PC-9 (cell line): ENCODE results near the gene BAD. TPM values are rescaled to one million over a fixed set of nuclear protein-coding genes. Genes with fewer than 3 reads are reported as not detected.
A peak's percentile ranks its signal among the peaks of the same experiment; 100 is the strongest.

Source experiments
- BruUV-seq: library from RNA; stranded (reverse); fragments of 400-500 nt; replicated peaks from 2 replicates; lab custom pipeline; 2021; lab: Mats Ljungman, UMichigan
- CTCF ChIA-PET: fragments of 300-600 bp; sonication (Branson Sonifier 250); formaldehyde crosslinking; loops from one replicate; lab custom pipeline; 2022; ENCODE audit warnings: antibody characterized with exemption; lab: Charles Lee
- POLR2A ChIA-PET: fragments of 300-600 bp; sonication (Branson Sonifier 250); formaldehyde crosslinking; loops from one replicate; lab custom pipeline; 2022; ENCODE audit warnings: antibody characterized with exemption; ENCODE audit not compliant: unreplicated experiment; lab: Charles Lee
- DNase-seq, 2 experiments: peaks; one replicate each; pipeline versions ENCODE4 v3.0.0 to v3.0.0-alpha.2; 2015 to 2022; ENCODE audit warnings: mixed read lengths in 1 of 2
- H2AFZ ChIP-seq: fragments of 200-600 bp; sonication (generic); 2 replicates; pipeline ENCODE4 v1.8.1; 2017; ENCODE audit warnings: antibody characterized with exemption
- H3F3A ChIP-seq: fragments of 200-600 bp; sonication (generic); 2 replicates; pipeline ENCODE4 v1.8.1; 2017; ENCODE audit warnings: antibody characterized with exemption, mild to moderate bottlenecking, low read depth; ENCODE audit not compliant: insufficient read depth
- H3K27ac ChIP-seq: fragments of 200-600 bp; sonication (generic); 2 replicates; pipeline ENCODE4 v1.6.1; 2016; ENCODE audit warnings: mixed run types
- H3K27me3 ChIP-seq: fragments of 200-600 bp; sonication (generic); 2 replicates; pipeline ENCODE4 v1.6.1; 2016; ENCODE audit warnings: low read depth, mixed run types; ENCODE audit not compliant: insufficient read depth
- H3K36me3 ChIP-seq: fragments of 200-600 bp; sonication (generic); 2 replicates; pipeline ENCODE4 v1.6.1; 2016; ENCODE audit warnings: low read depth, mixed run types
- H3K4me1 ChIP-seq: fragments of 200-600 bp; sonication (generic); replicated peaks from 2 replicates; pipeline ENCODE4 v1.6.1; 2016; ENCODE audit warnings: mixed run types; ENCODE audit not compliant: insufficient read depth
- H3K4me2 ChIP-seq: fragments of 200-600 bp; sonication (generic); 2 replicates; pipeline ENCODE4 v1.6.1; 2017; ENCODE audit warnings: mixed run types
- H3K4me3 ChIP-seq: fragments of 200-600 bp; sonication (generic); 2 replicates; pipeline ENCODE4 v1.6.1; 2016; ENCODE audit warnings: mixed run types
- H3K79me2 ChIP-seq: fragments of 200-600 bp; sonication (generic); 2 replicates; pipeline ENCODE4 v1.6.1; 2017; ENCODE audit warnings: low read depth, mixed run types
- H3K9me2 ChIP-seq: fragments of 200-600 bp; sonication (generic); 2 replicates; pipeline ENCODE4 v1.8.1; 2017; ENCODE audit warnings: mild to moderate bottlenecking; ENCODE audit not compliant: insufficient read depth
- H3K9me3 ChIP-seq: fragments of 200-600 bp; sonication (generic); 2 replicates; pipeline ENCODE4 v1.8.1; 2016; ENCODE audit warnings: low read depth; ENCODE audit not compliant: insufficient read depth
- H4K20me1 ChIP-seq: fragments of 200-600 bp; sonication (generic); 2 replicates; pipeline ENCODE4 v1.8.1; 2017; ENCODE audit not compliant: insufficient read depth
- EZH2 ChIP-seq: fragments of 200-600 bp; sonication (generic); IDR thresholded peaks from 2 replicates; pipeline ENCODE4 v1.8.0; 2017; ENCODE audit warnings: antibody characterized with exemption, low read depth
- intact Hi-C: fragments of 100-400 bp; cut with micrococcal nuclease; formaldehyde crosslinking; loops from one replicate; pipeline ENCODE4 v1.10.0; 2022; ENCODE audit not compliant: unreplicated experiment
- total RNA-seq: library from RNA; stranded (reverse); gene quantifications from 2 replicates; pipeline ENCODE4 v1.2.3, GENCODE V29; 2021
- TF ChIP-seq, protein P1 (sequence below): fragments of 200-600 bp; sonication (generic); conservative IDR thresholded peaks from 2 replicates; pipeline ENCODE4 v1.6.1; 2017; ENCODE audit warnings: mixed run types, antibody characterized with exemption, mild to moderate bottlenecking, moderate library complexity

The BAD gene
- total RNA-seq, 1 experiment from 2014 or later: 94.3 TPM

DNA sequence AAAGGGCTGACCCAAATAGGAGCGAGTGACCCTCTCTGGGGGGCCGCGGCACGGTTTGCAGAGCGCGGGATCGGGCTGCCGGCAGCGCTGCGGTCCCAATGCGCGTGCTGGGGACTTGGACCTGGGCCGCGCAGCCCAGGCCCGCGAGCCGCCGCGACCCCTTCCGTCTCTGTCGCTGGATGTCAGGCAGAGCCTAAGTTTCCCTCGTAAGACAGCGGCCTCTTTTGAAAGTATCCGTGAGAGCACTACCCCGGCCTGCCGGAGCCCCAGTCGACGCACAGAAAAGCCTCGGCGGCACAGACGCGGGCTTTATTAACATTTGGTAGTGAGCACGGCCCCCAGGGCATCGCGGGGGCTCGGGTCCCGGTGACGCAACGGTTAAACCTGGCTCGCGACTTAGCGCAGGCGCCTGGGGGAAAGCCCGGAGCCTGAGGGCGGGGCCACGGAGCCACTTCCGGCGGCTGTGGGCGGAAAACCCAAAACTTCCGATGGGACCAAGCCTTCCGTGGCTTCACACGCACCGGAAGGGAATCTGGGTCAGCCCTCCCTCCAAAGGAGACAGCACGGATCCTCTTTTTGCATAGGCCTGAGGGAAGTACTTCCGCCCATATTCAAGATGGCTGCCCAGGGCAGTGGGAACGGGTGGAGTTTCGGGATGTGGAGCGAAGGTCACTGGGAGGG, 14.8 kb downstream of the BAD start:
- H3F3A ChIP-seq: peaks cover 54% of the 10 kb centered on the region
- no peaks in the 10 kb centered on the region for H3K36me3 ChIP-seq
- H3K4me2 ChIP-seq: peak overlapping the region; percentile 91
- peak overlapping the region; percentile 89 for H3K27ac ChIP-seq
- CTCF ChIA-PET: interaction anchor here (0.5 to 1.0 kb wide), 5 partner anchors 18 to 1063 kb away, joined by 3 to 6 read pairs (median 5); partner anchors contain the start of gene PRDX5
- TSS peak; percentile 59 for BruUV-seq
- H3K9me2 ChIP-seq: no peaks in the 10 kb centered on the region
- peaks cover 25% of the 10 kb centered on the region for H3K4me1 ChIP-seq
- H3K27me3 ChIP-seq: no peaks in the 10 kb centered on the region
- H3K4me3 ChIP-seq: peak overlapping the region; percentile 63
- peaks cover 25% of the 10 kb centered on the region for H3K79me2 ChIP-seq
- H4K20me1 ChIP-seq: no peaks in the 10 kb centered on the region
- TF ChIP-seq, protein P1, sequence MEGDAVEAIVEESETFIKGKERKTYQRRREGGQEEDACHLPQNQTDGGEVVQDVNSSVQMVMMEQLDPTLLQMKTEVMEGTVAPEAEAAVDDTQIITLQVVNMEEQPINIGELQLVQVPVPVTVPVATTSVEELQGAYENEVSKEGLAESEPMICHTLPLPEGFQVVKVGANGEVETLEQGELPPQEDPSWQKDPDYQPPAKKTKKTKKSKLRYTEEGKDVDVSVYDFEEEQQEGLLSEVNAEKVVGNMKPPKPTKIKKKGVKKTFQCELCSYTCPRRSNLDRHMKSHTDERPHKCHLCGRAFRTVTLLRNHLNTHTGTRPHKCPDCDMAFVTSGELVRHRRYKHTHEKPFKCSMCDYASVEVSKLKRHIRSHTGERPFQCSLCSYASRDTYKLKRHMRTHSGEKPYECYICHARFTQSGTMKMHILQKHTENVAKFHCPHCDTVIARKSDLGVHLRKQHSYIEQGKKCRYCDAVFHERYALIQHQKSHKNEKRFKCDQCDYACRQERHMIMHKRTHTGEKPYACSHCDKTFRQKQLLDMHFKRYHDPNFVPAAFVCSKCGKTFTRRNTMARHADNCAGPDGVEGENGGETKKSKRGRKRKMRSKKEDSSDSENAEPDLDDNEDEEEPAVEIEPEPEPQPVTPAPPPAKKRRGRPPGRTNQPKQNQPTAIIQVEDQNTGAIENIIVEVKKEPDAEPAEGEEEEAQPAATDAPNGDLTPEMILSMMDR: peak; percentile 35; the same call in 1 of the 2 replicates
- no peak for TF ChIP-seq EZH2
- H3K9me3 ChIP-seq: no peaks in the 10 kb centered on the region
- peak; percentile 99 for DNase-seq
- intact Hi-C loops: loop anchor here (1.0 kb wide), 5 partner anchors 16 to 65 kb away; partner anchors contain the start of genes ESRRA, FKBP2 and GPR137
- H2AFZ ChIP-seq: peak overlapping the region; percentile 78
- POLR2A ChIA-PET: interaction anchor here (0.5 to 0.7 kb wide), 6 partner anchors 18 to 1542 kb away, joined by 3 to 13 read pairs (median 4); partner anchors contain the start of genes FKBP2, HNRNPUL2 and TRMT112

DNA sequence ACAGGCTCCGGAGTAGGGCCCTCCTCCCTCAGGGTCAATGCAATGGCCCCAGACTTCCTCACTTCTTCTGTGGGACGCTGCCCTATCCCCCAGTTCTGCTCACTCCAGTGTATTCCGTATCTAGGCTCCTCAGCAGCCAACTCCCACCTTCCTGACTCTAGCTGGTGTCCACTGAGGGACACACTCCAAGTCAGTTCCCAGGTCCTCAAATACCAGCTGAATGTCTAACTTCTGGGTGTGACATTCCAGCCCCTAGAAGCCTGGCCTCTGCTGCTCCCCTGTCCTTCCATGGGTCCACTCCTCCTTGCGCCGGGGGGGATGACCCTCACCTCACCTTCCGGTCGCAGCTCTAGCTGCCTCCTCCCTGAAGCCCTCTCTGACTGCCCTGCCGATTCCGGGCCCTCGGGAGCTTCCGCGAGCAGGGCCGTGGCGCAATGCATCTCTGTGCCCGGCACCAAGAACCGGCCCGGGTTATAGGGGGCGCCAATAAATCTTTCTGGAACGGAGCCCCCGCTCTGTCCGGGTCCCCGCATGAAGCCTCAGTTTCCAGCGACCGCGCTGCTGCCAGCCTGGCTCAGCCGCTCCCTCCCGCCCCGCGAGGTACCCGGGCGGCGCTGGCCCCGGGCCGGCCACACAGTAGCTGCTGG, 15.4 kb downstream of the BAD start:
- peak overlapping the region; percentile 78 for H2AFZ ChIP-seq
- peaks cover 22% of the 10 kb centered on the region for H3K79me2 ChIP-seq
- no peaks in the 10 kb centered on the region for H4K20me1 ChIP-seq
- peaks cover 25% of the 10 kb centered on the region for H3K4me1 ChIP-seq
- TF ChIP-seq, protein P1: no peak
- TF ChIP-seq EZH2: no peak
- H3K9me2 ChIP-seq: no peaks in the 10 kb centered on the region
- POLR2A ChIA-PET: interaction anchor here (0.5 to 0.6 kb wide), 3 partner anchors 17 to 55 kb away, joined by 3 to 13 read pairs (median 4); partner anchors contain the start of gene FKBP2
- H3K9me3 ChIP-seq: no peaks in the 10 kb centered on the region
- no peaks in the 10 kb centered on the region for H3K36me3 ChIP-seq
- peak overlapping the region; percentile 89 for H3K27ac ChIP-seq
- no peaks in the 10 kb centered on the region for H3K27me3 ChIP-seq
- H3K4me2 ChIP-seq: peak overlapping the region; percentile 91
- no TSS peak for BruUV-seq
- intact Hi-C loops: no loop called here
- H3K4me3 ChIP-seq: peak overlapping the region; percentile 63
- CTCF ChIA-PET: interaction anchor here (0.5 to 1.3 kb wide), 4 partner anchors 17 to 1064 kb away, joined by 3 to 6 read pairs (median 4); partner anchors contain the start of gene PRDX5
- peak; percentile 67 to 78 for DNase-seq
- H3F3A ChIP-seq: peaks cover 49% of the 10 kb centered on the region
